ENCODE data around the gene C19orf67.

C19orf67 gene

GRCh38 chr19:14116918-14117578, 31.5 kb upstream of the C19orf67 start:
- no peaks in the 10 kb centered on the region for H3K27me3 ChIP-seq (ENCODE audit: control insufficient read depth, insufficient read depth, low read length)
- H3K9ac ChIP-seq (ENCODE audit: low read depth, low read length), result no peak overlapping the region
- peaks cover 17% of the 10 kb centered on the region for H3K4me1 ChIP-seq (ENCODE audit: control insufficient read depth, insufficient read depth, low read length)
- H3K9me3 ChIP-seq (ENCODE audit: control insufficient read depth, insufficient read depth, low read length), result no peaks in the 10 kb centered on the region
- peak overlapping the region; percentile 67 for H3K4me3 ChIP-seq (ENCODE audit: low read depth, low read length)
- H3K36me3 ChIP-seq (ENCODE audit: control insufficient read depth, insufficient read depth, low read length), result peaks cover 10% of the 10 kb centered on the region

GRCh38 chr19:14116525-14116917, 30.9 kb upstream of the C19orf67 start:
- H3K4me1 ChIP-seq (ENCODE audit: control insufficient read depth, insufficient read depth, low read length), result peaks cover 17% of the 10 kb centered on the region
- H3K36me3 ChIP-seq (ENCODE audit: control insufficient read depth, insufficient read depth, low read length), result peaks cover 9% of the 10 kb centered on the region

DNA sequence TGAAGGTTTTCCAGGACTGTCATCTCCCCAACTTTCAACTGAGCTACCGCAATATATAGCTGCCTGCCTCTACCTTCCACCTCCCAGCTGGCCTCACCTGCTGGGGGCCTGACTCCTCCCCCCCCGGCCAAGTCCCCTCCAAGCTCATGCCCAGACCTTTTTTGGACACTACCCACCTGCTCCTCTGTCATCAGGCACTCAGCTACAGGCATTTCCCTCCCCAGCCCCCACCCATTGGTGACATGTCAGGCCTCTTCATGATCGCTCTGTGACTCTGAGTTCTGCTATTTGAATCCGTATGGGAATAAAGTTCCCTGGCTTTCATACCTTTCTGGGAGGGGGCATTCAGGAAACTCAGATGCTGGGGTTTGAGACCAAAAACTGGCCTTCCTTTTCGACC, 30.2 kb upstream of the C19orf67 start:
- Histone ChIP-seq H3K4me1 (ENCODE audit: control insufficient read depth, insufficient read depth, low read length) (peaks cover 17% of the 10 kb centered on the region), H3K36me3 (ENCODE audit: control insufficient read depth, insufficient read depth, low read length) (peaks cover 7% of the 10 kb centered on the region), H3K9me3 (ENCODE audit: control insufficient read depth, insufficient read depth, low read length) (no peaks in the 10 kb centered on the region), H3K9ac (ENCODE audit: low read depth, low read length) (no peak overlapping the region), H3K4me3 (ENCODE audit: low read depth, low read length) (no peak overlapping the region), H3K27me3 (ENCODE audit: control insufficient read depth, insufficient read depth, low read length) (no peaks in the 10 kb centered on the region)

More at GRCh38 chr19:14116525-14116917, 30.9 kb upstream of the C19orf67 start:
- no peak overlapping the region for H3K9ac ChIP-seq (ENCODE audit: low read depth, low read length)
- H3K9me3 ChIP-seq (ENCODE audit: control insufficient read depth, insufficient read depth, low read length), result no peaks in the 10 kb centered on the region
- peak overlapping the region; percentile 67 for H3K4me3 ChIP-seq (ENCODE audit: low read depth, low read length)
- no peaks in the 10 kb centered on the region for H3K27me3 ChIP-seq (ENCODE audit: control insufficient read depth, insufficient read depth, low read length)

DNA sequence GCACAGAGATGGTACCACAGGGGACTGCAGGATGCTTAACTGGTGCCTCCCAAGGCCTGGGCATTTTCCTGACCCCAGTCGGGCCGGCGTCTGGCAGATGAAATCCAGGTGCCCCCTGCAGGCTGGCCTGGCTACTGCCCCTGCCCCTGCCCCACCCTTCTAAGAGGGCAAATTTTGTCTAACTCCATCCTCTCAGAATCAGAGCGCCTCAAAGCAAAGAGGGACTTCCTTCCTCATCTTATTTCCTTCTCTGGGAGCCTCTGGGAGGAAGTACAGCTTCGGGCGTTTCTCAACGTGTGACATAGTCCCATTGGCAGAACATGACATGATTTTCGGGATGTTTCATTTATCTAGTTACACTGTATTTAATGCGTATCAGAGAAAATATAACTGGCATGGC, 29.3 kb upstream of the C19orf67 start:
- Histone ChIP-seq H3K36me3 (ENCODE audit: control insufficient read depth, insufficient read depth, low read length) (peaks cover 4% of the 10 kb centered on the region), H3K4me3 (ENCODE audit: low read depth, low read length) (no peak overlapping the region), H3K9ac (ENCODE audit: low read depth, low read length) (no peak overlapping the region), H3K27me3 (ENCODE audit: control insufficient read depth, insufficient read depth, low read length) (no peaks in the 10 kb centered on the region), H3K9me3 (ENCODE audit: control insufficient read depth, insufficient read depth, low read length) (no peaks in the 10 kb centered on the region), H3K4me1 (ENCODE audit: control insufficient read depth, insufficient read depth, low read length) (peaks cover 17% of the 10 kb centered on the region)

DNA sequence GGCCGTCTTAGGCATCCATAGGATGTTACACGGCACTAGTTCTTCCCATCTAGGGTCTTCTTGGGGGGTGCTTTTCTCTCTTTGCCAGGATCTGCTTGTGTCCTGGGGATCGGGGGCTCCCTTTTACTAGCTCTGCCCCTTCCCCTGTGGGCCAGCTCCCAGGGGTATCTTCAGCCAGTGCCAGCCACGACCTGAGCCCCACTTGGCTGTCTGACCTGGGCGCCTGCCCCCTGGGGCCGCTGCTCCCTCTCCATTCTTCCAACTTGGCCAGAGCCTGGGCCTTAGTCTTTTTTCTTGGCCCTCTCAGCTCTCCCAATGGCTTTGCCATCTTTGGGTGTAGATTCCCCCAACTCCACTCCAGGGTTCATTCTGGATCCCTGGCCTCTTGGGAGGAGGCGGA, 28.9 kb upstream of the C19orf67 start:
- Histone ChIP-seq H3K4me3 (ENCODE audit: low read depth, low read length) (no peak overlapping the region), H3K9me3 (ENCODE audit: control insufficient read depth, insufficient read depth, low read length) (no peaks in the 10 kb centered on the region), H3K27me3 (ENCODE audit: control insufficient read depth, insufficient read depth, low read length) (no peaks in the 10 kb centered on the region), H3K36me3 (ENCODE audit: control insufficient read depth, insufficient read depth, low read length) (peaks cover 2% of the 10 kb centered on the region), H3K4me1 (ENCODE audit: control insufficient read depth, insufficient read depth, low read length) (peaks cover 17% of the 10 kb centered on the region), H3K9ac (ENCODE audit: low read depth, low read length) (no peak overlapping the region)

DNA sequence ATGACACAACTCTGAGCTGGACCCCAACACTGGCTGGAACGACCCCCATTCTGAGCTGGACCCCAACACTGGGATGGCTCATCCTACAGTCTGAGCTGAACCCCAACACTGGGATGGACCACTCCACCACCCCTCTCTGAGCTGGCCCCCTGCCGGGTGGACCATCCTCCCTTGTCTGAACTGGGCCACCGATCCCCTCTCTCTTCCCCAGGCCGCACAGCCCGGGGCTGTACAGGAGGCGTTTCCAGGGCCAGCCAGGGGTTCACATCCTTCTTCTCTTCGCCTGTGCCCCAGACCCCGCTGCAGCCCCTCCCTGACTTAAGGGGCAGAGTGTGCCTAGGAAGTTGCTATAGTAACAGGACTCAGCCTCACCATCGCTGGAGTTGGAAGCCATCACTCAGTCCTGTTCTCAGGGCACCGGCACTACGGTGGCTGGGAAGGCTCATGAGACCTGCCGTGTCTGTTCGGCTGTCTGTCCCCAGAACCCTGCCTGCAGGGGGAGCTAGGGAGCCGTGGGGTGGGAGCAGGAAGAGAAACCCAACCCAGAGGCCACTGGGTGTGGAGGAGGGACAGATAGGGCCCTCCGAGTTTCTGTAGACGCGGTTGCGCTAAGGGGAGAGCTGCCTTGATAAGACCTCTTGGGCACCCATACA, 28.3 kb upstream of the C19orf67 start:
- H3K27me3 ChIP-seq (ENCODE audit: control insufficient read depth, insufficient read depth, low read length), result no peaks in the 10 kb centered on the region
- peaks cover 2% of the 10 kb centered on the region for H3K36me3 ChIP-seq (ENCODE audit: control insufficient read depth, insufficient read depth, low read length)
- H3K9me3 ChIP-seq (ENCODE audit: control insufficient read depth, insufficient read depth, low read length), result no peaks in the 10 kb centered on the region
- H3K4me1 ChIP-seq (ENCODE audit: control insufficient read depth, insufficient read depth, low read length), result peaks cover 17% of the 10 kb centered on the region
- no peak overlapping the region for H3K4me3 ChIP-seq (ENCODE audit: low read depth, low read length)
- no peak overlapping the region for H3K9ac ChIP-seq (ENCODE audit: low read depth, low read length)

- Histone ChIP-seq H3K9me3 (ENCODE audit: control insufficient read depth, insufficient read depth, low read length) (no peaks in the 10 kb centered on the region), H3K9ac (ENCODE audit: low read depth, low read length) (peak overlapping the region; percentile 12), H3K4me1 (ENCODE audit: control insufficient read depth, insufficient read depth, low read length) (peaks cover 17% of the 10 kb centered on the region)
Measured at GRCh38 chr19:14112809-14113385, 27.3 kb upstream of the C19orf67 start.

GRCh38 chr19:14112051-14112808, 26.6 kb upstream of the C19orf67 start:
- Histone ChIP-seq H3K9ac (ENCODE audit: low read depth, low read length) (no peak overlapping the region), H3K36me3 (ENCODE audit: control insufficient read depth, insufficient read depth, low read length) (peaks cover 1% of the 10 kb centered on the region), H3K4me1 (ENCODE audit: control insufficient read depth, insufficient read depth, low read length) (peaks cover 17% of the 10 kb centered on the region), H3K9me3 (ENCODE audit: control insufficient read depth, insufficient read depth, low read length) (no peaks in the 10 kb centered on the region), H3K4me3 (ENCODE audit: low read depth, low read length) (no peak overlapping the region), H3K27me3 (ENCODE audit: control insufficient read depth, insufficient read depth, low read length) (no peaks in the 10 kb centered on the region)

More at GRCh38 chr19:14112809-14113385, 27.3 kb upstream of the C19orf67 start:
- Histone ChIP-seq H3K4me3 (ENCODE audit: low read depth, low read length) (no peak overlapping the region), H3K36me3 (ENCODE audit: control insufficient read depth, insufficient read depth, low read length) (peaks cover 2% of the 10 kb centered on the region), H3K27me3 (ENCODE audit: control insufficient read depth, insufficient read depth, low read length) (no peaks in the 10 kb centered on the region)

- Histone ChIP-seq H3K9me3 (ENCODE audit: control insufficient read depth, insufficient read depth, low read length) (no peaks in the 10 kb centered on the region), H3K36me3 (ENCODE audit: control insufficient read depth, insufficient read depth, low read length) (no peaks in the 10 kb centered on the region), H3K4me3 (ENCODE audit: low read depth, low read length) (no peak overlapping the region), H3K4me1 (ENCODE audit: control insufficient read depth, insufficient read depth, low read length) (peaks cover 16% of the 10 kb centered on the region), H3K27me3 (ENCODE audit: control insufficient read depth, insufficient read depth, low read length) (no peaks in the 10 kb centered on the region), H3K9ac (ENCODE audit: low read depth, low read length) (no peak overlapping the region)
Measured at GRCh38 chr19:14111486-14111885, 25.9 kb upstream of the C19orf67 start.

GRCh38 chr19:14110650-14111049, 25.1 kb upstream of the C19orf67 start:
- no peaks in the 10 kb centered on the region for H3K36me3 ChIP-seq (ENCODE audit: control insufficient read depth, insufficient read depth, low read length)
- H3K9me3 ChIP-seq (ENCODE audit: control insufficient read depth, insufficient read depth, low read length), result no peaks in the 10 kb centered on the region
- no peaks in the 10 kb centered on the region for H3K27me3 ChIP-seq (ENCODE audit: control insufficient read depth, insufficient read depth, low read length)
- H3K9ac ChIP-seq (ENCODE audit: low read depth, low read length), result no peak overlapping the region
- H3K4me3 ChIP-seq (ENCODE audit: low read depth, low read length), result no peak overlapping the region
- peaks cover 13% of the 10 kb centered on the region for H3K4me1 ChIP-seq (ENCODE audit: control insufficient read depth, insufficient read depth, low read length)

DNA sequence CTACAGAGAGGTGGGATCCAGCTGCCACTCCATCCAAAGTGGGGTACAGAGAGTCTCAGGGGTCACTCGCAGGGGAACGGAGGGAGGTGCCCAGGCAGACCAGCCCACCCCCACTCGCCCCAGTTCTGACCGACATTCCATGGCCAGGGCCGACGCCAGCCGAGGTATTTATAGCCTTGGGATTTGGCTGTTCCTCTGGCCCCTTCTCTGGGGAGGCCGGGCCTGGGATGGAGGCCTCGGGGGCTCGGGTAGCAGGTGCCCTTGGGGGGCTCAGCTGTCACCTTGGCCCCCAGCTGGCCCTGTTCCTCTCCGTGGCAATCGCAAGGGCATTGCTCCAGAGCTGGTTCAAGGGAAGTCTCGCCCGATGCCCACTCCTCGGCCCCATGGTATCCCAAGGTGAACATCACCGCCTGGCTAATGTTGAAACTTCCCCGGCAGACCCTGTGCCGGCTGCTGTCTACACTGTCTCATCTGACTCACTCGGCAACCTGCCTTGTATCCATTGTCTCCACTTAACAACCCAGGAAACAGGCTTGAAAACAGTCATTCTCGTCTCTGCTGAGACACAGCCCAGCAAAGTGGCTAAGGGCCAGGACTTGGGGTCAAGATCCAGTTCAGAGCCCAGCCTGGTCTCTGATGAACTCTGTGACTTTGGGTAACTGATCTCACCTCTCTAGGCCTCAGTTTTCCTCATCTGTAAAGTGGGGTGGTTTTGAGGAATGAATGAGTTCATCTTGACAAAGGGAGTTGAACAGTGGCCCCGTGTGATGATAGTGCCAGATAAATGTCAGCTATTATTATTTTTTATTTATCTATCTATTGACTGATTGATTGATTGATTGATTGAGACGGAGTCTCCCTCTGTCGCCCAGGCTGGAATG, 22.2 kb upstream of the C19orf67 start:
- Histone ChIP-seq H3K4me1 (ENCODE audit: control insufficient read depth, insufficient read depth, low read length) (peaks cover 7% of the 10 kb centered on the region), H3K9me3 (ENCODE audit: control insufficient read depth, insufficient read depth, low read length) (no peaks in the 10 kb centered on the region), H3K27me3 (ENCODE audit: control insufficient read depth, insufficient read depth, low read length) (no peaks in the 10 kb centered on the region), H3K9ac (ENCODE audit: low read depth, low read length) (no peak overlapping the region), H3K4me3 (ENCODE audit: low read depth, low read length) (no peak overlapping the region), H3K36me3 (ENCODE audit: control insufficient read depth, insufficient read depth, low read length) (peaks cover 4% of the 10 kb centered on the region)
